NB4 (cell line): ENCODE measurements around the gene RNF146.
A peak's percentile ranks its signal among the peaks of the same experiment; 100 is the strongest.
"Not testable (repeated sequence)": the region's sequence is repeated elsewhere in the genome, so short reads cannot be mapped to it uniquely, and the experiment has no call there.

Experiments used
- DNase-seq: peaks from one replicate; pipeline ENCODE4 v3.0.0; 2010; ENCODE audit warnings: low read depth
- H3K4me3 ChIP-seq: one replicate; pipeline ENCODE4 v1.5.1; 2011; ENCODE audit warnings: mild to moderate bottlenecking, low read depth, low read length, moderate library complexity
- MYC ChIP-seq: IDR thresholded peaks from 2 replicates; pipeline ENCODE4 v1.6.1; 2011; ENCODE audit warnings: low read depth, low read length
- POLR2A ChIP-seq: IDR thresholded peaks from 2 replicates; pipeline ENCODE4 v1.6.1; 2011; ENCODE audit warnings: mild to moderate bottlenecking; ENCODE audit not compliant: insufficient read length; ENCODE audit errors: extremely low read depth
- TF ChIP-seq, protein P1 (sequence below): IDR thresholded peaks from one replicate; pipeline ENCODE4 v1.5.1; 2012; ENCODE audit warnings: low read depth, low read length
- TF ChIP-seq, protein P2 (sequence below): IDR thresholded peaks from 2 replicates; pipeline ENCODE4 v1.6.1; 2011; ENCODE audit warnings: low read depth, low read length

The RNF146 gene, protein sequence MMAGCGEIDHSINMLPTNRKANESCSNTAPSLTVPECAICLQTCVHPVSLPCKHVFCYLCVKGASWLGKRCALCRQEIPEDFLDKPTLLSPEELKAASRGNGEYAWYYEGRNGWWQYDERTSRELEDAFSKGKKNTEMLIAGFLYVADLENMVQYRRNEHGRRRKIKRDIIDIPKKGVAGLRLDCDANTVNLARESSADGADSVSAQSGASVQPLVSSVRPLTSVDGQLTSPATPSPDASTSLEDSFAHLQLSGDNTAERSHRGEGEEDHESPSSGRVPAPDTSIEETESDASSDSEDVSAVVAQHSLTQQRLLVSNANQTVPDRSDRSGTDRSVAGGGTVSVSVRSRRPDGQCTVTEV

DNA sequence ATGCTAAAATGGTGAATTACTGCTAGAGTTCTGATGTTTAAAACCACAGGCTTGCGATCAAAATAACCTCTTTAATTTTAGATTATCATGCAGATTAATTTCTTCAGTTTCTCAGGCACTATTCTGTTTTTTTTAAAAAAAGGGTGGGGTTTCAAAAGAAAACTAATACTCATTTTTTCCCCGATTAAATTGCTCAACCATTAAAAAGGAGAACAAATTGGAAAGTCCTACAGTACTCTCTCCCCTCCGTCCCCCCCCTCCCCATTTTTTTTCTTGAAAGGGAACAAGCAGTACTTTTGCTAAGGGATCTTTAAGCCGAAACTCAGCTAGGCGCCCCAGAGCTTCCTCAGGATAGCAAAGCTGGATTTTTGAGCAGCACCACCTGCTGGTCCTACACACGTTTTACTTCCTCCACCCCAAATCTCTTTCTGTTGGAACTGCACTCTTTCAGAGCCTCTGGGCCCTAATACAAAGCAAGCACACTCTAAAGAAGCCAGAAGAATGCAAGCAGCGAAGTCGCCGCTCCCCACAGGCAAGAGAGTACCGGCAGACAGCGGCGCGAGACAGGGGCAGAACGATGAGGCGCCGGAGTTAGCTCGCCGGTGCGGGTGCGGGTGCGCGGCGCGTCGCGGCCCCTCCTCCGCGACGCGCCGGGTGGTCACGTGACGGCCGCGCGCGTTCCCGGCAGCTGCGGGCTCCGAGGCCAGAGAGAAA is at the start of gene RNF146:
Gene RNF146 (plus strand): TSS at position 687 of the 714 bp plus-strand sequence. CDS start 13,475 bp downstream, outside the sequence.
- TF ChIP-seq, protein P1, sequence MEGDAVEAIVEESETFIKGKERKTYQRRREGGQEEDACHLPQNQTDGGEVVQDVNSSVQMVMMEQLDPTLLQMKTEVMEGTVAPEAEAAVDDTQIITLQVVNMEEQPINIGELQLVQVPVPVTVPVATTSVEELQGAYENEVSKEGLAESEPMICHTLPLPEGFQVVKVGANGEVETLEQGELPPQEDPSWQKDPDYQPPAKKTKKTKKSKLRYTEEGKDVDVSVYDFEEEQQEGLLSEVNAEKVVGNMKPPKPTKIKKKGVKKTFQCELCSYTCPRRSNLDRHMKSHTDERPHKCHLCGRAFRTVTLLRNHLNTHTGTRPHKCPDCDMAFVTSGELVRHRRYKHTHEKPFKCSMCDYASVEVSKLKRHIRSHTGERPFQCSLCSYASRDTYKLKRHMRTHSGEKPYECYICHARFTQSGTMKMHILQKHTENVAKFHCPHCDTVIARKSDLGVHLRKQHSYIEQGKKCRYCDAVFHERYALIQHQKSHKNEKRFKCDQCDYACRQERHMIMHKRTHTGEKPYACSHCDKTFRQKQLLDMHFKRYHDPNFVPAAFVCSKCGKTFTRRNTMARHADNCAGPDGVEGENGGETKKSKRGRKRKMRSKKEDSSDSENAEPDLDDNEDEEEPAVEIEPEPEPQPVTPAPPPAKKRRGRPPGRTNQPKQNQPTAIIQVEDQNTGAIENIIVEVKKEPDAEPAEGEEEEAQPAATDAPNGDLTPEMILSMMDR: peak; percentile 70
- TF ChIP-seq, protein P2, sequence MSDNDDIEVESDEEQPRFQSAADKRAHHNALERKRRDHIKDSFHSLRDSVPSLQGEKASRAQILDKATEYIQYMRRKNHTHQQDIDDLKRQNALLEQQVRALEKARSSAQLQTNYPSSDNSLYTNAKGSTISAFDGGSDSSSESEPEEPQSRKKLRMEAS: peak; percentile 71; the same call in 1 of the 2 replicates
- peak; percentile 11 for TF ChIP-seq MYC
- no peak for TF ChIP-seq POLR2A

DNA sequence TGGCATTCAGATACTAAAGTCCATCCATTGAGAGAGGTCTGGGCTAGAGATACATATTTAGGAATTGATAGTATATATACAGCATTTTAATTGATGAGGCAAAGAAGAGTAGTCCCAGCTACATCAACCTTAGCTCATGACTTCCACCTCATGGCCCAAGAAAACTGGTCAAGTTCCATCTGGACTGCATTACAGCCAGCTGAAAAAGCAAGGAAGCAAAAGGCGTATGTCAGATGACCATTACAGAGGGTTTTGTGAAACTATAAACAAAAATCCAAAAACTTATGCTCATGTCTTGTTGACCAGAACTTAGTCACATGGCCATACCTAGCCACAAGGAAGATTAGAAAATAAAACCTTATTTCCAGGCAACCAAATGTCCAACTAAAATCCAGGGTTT is 46.8 kb upstream of the RNF146 start:
- no peak overlapping the region for H3K4me3 ChIP-seq
- TF ChIP-seq, protein P1: no peak
- no peak for TF ChIP-seq MYC
- TF ChIP-seq POLR2A: no peak
- TF ChIP-seq, protein P2: no peak
- no peak for DNase-seq

More for the DNA sequence above, at the start of gene RNF146:
- H3K4me3 ChIP-seq: peak within 1 kb of the TSS; percentile 92
- DNase-seq: peak; percentile 93

DNA sequence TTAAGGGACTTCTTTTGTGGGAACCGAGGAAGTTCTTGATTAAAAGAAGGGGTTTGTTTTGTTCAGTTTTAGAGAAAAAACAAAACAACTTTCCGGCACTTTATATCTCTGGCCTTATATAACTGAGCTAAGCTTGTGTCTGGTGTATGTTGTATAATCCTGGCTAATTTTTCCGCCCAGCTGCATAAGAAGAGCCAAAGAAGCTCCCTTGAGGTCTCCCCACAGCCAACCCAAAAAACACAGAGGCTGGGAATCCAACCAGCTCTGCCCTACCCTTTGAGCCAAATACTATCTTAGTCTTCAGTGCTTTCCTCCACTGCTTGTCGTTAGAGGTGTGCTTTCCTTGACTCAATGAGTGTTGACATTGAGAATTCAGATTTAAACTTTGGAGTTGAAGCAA is 45.5 kb upstream of the RNF146 start:
- TF ChIP-seq POLR2A (no peak), MYC (no peak)
- TF ChIP-seq, protein P1: no peak
- TF ChIP-seq, protein P2: no peak
- no peak for DNase-seq
- H3K4me3 ChIP-seq: no peak overlapping the region

DNA sequence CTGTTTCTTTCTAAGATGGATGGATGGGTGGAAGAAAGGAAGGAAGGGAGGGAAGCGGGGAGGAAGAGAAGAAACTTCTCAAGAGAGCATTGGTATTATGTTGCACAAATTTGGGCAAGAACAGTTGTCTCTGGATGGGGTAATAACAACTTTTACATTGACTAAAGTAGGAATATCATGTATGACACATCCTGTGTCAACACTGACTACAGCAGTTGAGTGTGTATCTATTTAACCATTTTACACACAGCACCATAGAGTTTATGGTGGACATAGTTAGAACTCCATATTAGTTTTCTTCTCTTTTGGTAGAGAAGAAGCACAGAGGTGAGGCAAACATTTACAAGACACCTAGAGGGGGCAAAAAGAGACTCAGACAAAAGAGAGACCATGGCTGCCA is 44.2 kb upstream of the RNF146 start:
- no peak overlapping the region for H3K4me3 ChIP-seq
- TF ChIP-seq POLR2A (no peak), MYC (no peak)
- TF ChIP-seq, protein P1: no peak
- TF ChIP-seq, protein P2: no peak
- no peak for DNase-seq

DNA sequence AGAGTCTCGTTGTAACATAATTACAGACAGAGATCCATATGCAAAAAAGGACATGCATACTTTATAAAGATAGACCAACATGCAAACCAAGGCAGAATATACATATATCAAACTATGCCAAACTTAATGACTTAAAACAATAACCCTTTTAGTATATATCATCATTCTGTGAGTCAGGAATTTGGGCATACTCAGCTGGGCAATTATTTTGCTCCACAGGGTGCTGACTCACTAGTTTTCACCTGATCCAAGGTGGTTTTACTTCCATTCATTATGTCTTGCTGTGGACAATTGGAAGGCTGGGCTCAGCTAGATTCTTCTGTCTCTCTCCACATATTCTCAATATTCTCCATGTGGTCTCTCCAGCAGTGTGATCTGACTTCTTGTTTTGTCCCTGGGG is 41.2 kb upstream of the RNF146 start:
- no peak overlapping the region for H3K4me3 ChIP-seq
- DNase-seq: no peak
- TF ChIP-seq, protein P1: no peak
- no peak for TF ChIP-seq POLR2A
- no peak for TF ChIP-seq MYC
- TF ChIP-seq, protein P2: no peak

DNA sequence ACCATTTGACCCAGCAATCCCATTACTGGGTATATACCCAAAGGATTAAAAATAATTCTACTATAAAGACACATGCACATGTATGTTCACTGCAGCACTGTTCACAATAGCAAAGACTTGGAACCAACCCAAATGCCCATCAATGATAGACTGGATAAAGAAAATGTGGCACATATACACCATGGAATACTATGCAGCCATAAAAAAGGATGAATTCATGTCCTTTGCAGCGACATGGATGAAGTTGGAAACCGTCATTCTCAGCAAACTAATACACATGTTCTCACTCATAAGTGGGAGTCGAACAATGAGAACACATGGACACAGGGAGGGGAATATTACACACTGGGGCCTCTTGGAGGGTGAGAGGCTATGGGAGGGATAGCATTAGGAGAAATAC is 32.8 kb upstream of the RNF146 start:
- not testable (repeated sequence) for DNase-seq, H3K4me3 ChIP-seq
